GM18858 (cell line): ENCODE measurements around the gene NOC2L.

Source experiments
- ATAC-seq: cut with Tn5 transposase; IDR thresholded peaks from one replicate; pipeline ENCODE4 v1.9.1; 2021; ENCODE audit not compliant: unreplicated experiment

The NOC2L gene

DNA sequence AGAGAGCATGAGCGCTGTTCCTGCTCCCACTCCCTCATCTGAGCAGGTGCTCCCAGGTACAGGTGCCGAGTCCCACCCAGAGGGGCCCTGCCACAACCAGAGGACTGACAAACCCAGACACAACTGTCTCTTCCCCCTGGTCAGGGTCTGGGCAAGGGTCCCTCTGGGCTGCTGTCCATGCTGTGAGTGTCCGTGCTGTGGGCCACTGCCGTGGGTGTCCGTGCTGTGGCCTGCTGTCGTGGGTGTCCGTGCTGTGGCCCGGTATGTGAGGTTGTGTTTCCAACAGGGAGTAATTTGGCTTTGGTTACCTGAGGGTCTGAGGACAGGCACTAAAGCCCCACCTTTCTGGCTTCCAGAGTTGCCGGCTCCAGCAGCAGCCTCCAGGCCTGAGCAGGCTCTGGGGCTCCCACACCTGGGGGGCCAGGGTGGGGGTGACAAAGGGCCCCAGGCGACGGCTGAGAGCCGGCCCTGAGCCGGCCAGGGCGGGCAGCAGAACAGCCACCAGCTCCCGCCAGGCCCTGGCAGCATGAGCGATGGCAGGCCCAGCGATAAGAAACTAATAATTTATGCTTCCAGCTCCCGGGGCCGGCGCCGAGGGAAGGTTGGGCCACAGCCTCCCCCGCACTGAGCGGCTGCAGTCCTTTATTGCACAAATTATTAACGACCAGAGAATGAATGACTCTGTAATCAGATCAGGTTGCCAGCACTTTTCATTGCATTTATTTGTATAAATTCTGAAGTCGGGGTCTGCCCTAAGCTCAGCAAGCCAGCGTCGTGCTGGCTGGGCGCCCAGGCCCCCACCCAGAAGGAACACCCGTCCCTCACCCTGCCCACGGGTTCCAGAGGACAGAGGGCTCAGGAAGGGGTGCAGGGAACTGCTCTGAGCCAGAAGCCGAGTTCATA lies 42.6 kb downstream of the NOC2L start:
- no peak for ATAC-seq

DNA sequence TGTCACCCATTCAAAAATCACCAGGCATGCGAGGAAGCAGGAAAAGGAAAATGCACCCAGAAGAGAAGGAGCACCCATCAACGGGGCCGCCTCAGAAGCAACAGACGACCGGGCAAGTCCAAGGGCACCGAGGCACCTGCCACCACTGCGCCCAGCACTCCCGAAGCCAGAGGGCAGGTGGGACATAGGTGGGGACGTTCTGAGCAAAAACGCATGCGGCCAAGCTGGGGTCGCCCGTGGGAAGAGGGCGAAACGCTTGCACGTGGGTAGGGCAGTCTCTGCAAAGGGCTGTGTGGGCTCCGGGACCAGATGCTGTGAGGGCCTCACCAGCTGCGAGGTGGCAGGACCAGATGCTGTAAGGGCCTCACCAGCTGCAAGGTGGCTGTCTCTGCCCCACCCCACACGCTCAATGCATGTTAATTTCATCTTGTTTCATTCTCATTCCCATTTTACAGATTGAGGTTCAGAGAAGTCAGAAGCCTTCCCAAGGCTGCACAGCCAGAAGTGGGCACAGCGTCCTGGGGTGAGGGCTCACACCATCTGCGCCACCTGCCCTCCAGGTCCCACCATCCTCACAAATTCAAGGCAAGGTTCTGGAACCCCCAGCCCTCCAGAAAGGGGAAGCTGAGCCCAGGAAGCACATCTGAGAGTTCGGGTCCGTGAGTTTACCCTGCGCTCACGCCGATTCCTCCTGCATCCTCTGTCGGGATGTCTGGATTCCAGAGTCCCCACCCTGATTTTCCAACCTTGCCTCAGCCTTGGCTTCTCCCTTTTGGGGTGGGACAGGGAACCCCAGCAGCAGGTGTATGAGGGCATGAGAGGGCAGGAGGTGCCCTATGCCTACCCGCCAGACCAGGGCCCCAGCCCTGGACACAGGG lies 43.5 kb downstream of the NOC2L start:
- ATAC-seq, result no peak

DNA sequence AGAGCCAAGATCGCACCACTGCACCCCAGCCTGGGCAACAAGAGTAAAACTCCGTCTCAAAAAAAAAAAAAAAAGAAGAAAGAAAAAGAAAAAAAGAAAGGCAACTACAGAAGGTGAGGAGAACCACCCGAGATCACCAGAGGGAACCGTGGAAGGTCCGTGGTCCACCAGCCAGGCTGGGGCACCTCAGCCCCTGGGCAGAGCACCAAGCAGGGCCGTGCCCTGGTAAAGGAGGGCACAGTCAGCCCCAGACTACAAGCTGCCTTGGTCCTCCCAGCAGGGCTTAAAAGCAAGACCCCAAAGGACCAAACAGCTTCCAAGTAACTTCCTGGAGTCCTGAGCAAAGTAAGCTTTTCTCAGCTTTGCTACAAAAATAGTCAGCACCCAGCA lies 44.2 kb downstream of the NOC2L start:
- ATAC-seq, result no peak

DNA sequence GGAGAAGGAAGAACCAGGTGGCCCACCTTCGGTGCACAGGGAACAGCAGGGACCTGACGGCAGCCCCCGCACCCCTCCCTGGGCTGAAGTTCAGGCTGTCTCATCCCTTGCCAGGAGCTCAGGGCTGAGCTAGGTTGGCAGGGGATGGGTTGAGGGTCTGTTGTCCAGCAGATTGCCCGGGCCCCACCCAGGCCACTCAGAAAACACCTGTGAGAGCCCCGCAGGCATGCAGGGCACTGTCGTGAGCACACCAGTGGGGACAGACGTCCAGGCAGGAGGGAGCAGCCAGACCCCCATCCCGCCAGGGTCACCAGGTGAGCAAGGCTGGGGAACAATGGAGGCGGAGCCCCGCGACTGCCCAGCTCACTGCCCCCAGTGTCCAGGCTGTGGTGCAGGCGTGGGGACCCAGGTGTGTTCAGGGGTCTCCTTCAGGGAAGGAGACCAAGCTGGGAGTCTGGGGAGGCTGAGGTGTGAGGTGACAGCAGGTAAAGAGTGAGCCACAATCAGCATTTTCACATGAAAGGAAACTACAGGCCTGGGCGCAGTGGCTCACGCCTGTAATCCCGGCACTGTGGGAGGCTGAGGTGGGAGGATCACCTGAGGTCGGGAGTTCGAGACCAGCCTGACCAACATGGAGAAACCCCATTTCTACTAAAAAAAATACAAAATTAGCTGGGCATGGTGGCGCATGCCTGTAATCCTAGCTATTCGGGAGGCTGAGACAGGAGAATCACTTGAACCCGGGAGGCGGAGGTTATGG lies 44.7 kb downstream of the NOC2L start:
- ATAC-seq, result no peak

DNA sequence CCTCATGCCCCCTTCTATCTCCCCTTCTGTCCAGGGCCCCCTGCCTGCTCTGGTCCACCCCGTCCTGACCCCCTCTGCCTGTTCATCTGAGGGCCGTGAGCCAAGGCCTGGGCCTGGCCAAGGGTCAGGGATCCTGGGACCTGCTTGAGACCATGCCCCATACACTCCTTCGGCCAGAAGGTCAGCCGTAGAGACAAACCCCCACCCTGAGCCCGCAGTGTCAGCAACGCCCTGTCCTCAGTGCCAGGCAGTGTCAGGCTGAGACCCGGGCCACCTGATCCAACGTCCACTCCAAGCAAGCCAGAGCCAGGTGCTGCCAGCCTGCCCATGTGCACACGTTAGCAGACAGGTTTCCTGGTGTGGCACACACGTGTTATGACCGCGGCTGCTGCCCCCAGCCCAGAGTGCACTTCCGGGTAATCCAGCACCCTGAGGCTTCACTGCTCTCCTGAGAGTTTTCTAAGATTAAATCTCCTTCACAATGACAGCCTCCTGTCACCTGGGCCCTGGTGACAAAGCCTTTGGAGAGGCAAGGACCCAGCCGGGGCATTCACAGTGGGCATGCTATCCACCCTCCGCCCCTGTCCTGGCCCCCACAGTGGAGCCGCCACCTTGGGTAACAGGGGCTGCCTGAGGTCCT lies 45.4 kb downstream of the NOC2L start:
- no peak for ATAC-seq

DNA sequence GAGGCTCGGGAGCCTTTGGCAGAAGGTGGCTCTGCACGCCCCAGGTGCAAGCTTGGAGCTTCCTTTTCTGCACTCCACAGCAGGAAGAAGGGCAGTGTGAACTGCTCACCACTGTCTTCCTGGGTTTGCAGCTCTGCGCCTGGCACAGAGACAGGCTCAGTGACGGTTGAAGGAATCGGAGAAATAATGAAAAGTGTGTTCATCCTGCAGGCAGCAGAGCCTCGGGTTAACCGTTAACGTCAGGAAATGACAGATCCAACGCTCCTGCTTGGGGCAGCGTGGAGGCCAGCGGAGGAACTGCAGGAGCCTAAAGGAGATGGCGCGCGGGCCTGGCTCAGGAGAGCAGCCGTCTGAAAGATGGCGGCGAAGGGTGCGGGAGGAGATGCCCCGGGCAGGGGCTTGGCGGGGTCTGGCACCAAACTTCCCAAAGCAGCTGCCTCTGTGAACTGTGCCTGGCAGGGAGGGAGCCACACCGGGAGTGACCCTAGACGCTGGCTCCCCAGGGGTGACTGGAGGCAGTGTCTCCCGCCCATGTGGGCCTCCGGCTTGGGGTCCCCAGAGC lies 46.2 kb downstream of the NOC2L start:
- no peak for ATAC-seq

DNA sequence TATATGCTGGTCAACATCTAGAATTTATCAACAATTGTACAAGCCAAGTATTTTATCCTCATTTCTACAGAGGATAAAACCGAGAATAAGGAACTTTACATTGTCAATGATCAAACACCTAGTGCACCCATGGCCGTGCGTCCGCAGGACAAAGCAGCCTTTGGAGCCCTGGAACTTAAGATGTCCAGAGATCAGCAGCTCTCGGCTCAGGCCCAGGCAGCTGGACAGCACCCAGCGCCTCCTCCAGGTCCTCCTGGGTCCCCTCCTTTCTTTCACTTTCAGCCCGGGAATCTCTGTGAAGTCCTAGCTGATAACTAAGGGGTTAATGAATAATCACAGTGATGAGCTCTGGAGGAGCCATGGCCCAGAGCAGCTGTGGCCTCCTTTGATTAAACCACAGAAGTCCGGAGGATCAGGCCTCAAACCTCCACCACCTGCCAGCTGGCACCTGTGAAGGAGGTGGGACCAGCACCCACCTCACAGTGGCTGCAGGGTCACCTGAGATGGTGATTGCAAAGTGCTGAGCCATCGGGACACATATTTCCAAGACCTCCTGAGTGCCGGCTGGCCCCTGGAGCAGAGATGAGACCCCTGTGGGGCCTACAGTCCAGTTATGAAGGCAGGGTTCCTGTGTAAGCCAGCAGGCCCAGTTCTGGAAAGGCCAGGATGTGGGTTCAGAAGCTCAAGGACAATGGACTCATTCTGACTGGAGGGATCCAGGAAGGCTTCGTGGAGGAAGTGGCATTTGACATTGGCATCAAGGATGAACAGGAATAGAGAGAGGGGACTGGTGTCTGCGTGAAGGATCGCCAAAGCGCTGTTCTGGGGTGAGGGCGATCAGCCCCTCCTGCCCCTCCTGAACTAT lies 46.9 kb downstream of the NOC2L start:
- no peak for ATAC-seq

DNA sequence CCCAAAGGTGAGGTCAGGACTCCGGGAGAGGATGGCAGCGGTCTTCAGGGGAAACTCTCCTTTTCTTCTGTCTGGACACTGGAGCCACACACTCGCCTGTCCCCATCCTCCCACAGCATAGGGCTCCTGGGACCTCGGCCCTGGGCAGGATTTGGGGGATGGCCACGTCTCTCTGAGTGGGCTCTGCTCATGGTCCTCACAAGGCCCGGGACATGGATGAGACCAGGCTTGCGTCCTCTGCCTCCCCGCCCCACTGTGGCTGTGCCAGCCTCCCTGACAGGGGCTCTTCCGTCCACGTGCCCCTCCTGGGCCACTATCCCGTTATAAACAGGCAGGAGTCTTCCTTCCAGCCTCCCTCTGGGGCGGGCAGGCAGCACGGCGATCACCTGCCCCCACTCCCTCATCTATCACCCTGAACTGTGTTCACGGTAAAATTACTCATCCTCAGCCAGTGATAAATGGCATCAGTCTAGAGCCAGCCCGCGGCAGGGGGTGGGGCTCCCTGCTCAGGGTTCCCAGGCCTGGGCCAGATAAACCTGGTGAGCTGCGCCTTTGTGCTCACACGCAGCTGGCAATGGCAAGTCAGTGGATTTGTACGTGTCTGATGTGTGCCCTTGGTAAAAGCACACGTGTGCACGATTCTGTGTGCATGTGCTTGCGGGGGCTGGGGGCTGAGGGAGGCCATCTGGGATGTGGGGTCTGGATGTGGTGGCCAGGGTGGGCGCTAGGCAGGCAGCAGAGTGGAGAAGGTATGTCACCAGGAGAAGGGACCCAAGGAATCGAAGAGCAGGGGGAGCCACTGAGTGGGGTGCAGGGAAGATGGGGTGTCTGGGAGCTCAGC lies 48.0 kb downstream of the NOC2L start:
- no peak for ATAC-seq

DNA sequence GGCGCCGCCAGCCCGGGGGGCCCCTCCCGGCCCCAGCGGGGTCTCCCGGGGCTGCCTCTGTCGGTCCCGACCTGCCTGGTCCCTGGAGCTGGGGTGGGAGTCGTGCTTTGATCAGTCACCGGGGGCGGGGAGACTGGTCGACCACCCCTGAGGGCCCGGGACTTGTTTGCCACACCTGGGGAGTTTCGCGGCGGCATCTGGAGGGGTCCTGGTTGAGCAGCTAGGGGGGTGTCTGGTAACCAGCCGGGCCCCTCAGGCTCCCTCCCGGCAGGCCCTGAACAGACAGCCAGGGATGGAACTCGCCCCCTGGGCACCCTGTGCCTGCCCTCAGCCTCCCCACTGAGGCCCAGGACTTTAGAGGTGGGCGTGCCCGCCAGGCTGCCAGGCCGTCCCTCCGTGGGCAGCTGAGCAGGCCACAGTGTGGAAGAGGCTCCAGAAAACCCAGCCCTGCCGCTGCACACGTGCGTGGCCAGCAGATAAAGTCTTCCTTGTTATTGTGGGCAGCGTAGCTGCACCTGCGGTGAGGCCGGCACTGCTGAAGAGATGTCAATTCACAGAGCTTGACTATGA lies 48.7 kb downstream of the NOC2L start:
- ATAC-seq, result no peak

DNA sequence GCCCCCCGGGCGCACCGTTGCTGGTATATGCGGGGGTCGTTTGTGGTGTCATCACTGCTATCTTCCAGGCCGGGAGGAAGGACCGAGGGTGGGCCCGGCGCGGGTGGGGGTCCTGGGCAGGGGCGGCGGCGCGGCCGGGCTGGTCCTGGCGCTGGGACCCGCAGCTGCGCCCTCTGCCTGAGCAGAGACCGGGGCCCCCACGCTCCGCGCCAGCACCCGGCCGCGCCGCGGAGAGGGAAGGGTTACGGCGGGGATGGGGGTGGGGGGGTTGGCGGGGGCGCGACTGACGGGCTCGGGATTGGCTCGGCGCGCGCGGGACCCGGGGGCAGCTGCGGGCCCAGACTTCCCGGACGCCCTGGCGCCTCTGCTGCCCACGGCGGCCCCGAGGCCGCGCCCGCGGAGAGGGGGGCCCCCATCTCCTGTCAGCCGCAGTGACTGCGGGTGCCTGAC lies 49.2 kb downstream of the NOC2L start:
- ATAC-seq, result no peak

DNA sequence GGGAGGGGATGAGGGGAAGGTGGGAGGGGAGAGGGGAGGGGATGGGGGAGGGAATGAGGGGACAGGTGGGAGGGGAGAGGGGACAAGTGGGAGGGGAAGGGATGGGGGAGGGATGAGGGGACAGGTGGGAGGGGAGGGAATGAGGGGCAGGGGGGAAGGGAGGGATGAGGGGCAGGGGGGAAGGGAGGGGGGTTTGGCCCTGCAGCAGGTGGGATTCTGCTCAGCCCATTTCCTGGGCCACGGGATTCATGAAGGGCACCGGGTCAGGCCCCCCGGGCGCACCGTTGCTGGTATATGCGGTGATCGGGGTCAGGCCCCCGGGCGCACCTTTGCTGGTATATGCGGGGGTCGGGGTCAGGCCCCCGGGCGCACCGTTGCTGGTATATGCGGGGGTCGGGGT lies 50.4 kb downstream of the NOC2L start:
- ATAC-seq, result no peak

DNA sequence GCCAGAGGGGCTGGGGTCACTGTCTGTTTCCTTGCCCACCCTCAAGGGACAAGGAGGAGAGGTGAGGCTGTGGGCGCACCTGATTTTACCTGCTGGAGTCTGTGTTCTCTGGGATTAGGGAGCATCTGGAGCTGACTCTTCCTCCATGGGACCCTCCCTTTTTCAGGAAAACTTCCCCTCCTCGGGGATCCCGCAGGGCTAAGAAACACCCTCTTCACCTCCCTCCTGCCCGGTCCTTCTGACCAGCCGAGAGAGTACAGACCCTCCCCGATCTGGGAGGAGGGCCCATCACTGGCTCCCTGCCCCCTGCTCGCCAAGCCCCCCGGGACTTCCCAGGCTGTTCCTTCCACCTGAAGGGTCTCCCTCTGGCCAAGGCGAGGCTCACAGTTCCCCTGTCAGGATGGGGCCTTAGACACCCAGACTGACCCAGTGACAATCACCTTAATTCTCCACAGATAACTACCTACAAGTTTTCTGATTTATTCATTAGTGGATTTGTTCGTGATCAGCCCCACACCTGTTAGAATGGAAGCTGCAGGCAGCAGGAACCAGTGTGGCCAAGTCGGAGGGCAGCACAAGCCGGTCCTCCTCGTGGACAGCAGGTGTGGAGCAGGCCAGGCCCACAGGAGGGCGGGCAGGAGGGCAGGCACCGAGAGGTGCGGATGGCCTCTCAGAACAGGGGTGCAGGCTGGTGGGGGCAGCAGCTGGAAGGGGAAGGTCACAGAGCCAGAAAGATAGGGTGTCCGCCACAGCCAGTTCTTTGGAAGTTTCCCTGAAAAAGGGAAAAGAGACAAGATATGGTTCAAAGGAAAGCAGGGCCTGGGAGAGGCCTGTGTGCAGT lies 51.2 kb downstream of the NOC2L start:
- ATAC-seq, result no peak

DNA sequence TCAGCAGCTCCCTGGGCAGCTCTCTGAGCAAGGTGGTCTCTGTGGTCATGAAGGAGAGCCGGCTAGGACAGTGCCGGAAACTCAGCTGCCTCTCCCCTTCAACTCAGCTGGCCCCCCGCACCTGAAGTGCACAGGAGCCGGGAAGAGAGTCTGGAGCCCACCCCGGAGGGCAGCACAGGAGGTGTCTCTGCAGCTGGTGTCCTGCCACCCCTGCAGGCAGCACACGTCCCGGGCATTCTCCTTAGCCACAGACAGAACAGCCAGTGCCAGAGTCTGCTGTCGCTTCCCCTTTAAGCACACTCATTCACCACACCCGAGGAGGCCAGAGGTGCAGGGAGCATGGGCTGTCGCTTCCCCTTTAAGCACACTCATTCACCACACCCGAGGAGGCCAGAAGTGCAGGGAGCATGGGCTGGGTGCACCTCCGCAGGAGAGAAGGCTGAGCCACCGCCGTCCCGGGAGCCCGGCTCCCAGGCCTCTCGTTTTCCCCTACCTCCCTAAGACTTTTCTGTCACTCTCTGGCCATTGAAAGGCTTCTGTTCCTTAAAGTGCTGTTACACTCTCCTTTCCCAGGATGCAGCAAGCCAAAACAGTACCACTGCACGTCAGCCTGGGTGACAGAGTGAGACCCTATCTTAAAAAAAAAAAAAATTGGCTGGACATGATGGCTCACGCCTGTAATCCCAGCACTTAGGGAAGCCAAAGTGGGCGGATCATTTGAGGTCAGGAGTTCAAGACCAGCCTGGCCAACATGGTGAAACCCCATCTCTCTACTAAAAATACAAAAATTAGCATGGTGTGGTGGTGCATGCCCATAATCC lies 52.2 kb downstream of the NOC2L start:
- ATAC-seq, result no peak

DNA sequence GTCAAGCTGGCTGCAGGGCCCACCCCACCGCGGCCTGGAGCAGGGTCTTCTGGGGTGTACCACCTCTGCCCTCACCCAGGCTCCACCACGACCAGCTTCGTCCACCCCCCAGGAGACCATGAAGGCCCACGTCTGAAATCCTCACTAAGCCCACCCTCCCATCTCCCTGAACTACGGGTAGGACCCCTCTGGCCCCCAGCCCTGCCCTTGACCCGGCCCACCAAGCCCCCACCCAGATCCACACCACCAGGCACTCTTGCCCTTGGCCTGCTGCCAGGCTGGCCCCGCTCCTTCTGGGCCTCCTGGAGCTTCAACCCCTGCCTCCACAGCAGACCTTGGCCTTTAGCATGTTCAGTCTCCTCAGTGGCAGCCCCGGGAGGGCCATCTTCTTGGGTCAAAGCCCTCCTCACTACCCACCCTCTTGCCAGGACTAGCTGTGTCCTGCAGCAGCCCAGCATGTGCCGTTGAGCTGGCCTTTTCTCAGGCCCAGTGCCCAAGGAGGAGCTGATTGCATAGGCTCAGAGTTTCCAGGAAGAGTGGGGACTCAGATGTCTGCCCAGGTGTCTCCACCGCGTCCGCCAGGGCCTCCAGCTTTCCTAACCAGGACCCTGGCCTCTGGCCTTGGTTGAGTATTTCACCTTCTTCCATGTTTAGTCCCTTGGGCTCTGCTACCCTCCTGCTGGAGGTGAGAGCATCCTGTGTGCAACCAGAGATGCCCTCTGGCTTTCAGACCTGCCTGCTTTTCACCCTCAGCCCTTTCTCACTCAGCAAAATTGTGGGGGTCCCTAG lies 53.1 kb downstream of the NOC2L start:
- ATAC-seq, result no peak

DNA sequence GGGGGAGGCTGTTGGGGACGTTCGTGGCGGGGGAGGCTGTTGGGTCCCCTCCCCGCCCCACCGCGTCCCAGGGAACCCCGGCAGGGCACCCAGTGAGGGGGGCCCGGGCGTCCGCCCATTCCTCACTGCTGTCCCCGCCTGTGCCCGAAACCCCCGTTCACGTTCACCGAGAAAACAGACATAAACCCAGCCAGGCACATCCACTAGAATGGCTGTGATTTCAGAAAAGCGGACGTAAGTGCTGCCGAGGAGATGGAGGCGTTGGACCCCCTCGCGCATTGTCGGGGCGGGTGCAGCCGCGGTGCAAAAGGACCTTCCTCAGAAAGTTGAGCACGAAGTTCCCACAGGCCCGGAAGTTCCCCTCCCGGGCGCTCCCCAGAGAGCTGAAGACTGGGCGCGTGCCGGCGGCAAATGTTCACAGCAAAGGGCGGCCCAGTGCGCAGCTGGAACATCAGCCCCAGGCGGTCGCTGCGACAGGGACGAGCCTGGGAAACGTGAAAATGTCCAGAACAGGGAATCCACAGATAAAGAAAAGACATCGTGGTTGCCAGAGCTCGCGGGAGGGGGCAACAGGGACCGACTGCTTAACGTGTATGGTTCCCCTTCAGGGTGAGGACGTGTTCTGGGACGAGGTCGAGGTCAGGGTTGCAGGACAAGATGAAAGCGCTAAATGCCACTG lies 53.8 kb downstream of the NOC2L start:
- ATAC-seq, result no peak
